Limb (tissue), 2 donors: ENCODE results near the gene RIC1.
"Not testable (repeated sequence)": the region's sequence is repeated elsewhere in the genome, so short reads cannot be mapped to it uniquely, and the experiment has no call there.

Experiments
- DNase-seq, 2 donors: peaks; one replicate each; pipeline ENCODE4 v3.0.0-alpha.2; 2016; ENCODE audit errors: extremely low spot score in 2 of 2

Gene RIC1

GRCh38 chr9:5628530-5629311, at the start of gene RIC1:
Gene RIC1 (plus strand): TSS chr9:5629107. CDS start chr9:5629310, 203 bp downstream.
- DNase-seq, result peak; percentile 90 to 93

GRCh38 chr9:5579881-5580280, 49.0 kb upstream of the RIC1 start:
- DNase-seq, result no peak

- DNase-seq, result no peak
Observed at GRCh38 chr9:5580650-5581049, 48.3 kb upstream of the RIC1 start.

- DNase-seq, result not testable (repeated sequence)
Observed at GRCh38 chr9:5581706-5582105, 47.2 kb upstream of the RIC1 start.

- DNase-seq, result no peak
Observed at GRCh38 chr9:5582835-5583195, 46.1 kb upstream of the RIC1 start.

- no peak for DNase-seq
Observed at GRCh38 chr9:5586391-5586802, 42.5 kb upstream of the RIC1 start.

GRCh38 chr9:5587024-5587423, 41.9 kb upstream of the RIC1 start:
- DNase-seq, result no peak

- DNase-seq, result no peak
Observed at GRCh38 chr9:5592231-5592630, 36.7 kb upstream of the RIC1 start.

- DNase-seq, result no peak
Observed at GRCh38 chr9:5592904-5593303, 36.0 kb upstream of the RIC1 start.

- no peak for DNase-seq
Observed at GRCh38 chr9:5593904-5594303, 35.0 kb upstream of the RIC1 start.

- DNase-seq, result no peak
Observed at GRCh38 chr9:5596173-5596572, 32.7 kb upstream of the RIC1 start.

GRCh38 chr9:5608298-5609225, 20.3 kb upstream of the RIC1 start:
- DNase-seq, result no peak

- no peak for DNase-seq
Observed at GRCh38 chr9:5609226-5609596, 19.7 kb upstream of the RIC1 start.

- DNase-seq, result no peak
Observed at GRCh38 chr9:5610491-5610890, 18.4 kb upstream of the RIC1 start.

- DNase-seq, result no peak
Observed at GRCh38 chr9:5611321-5612184, 17.4 kb upstream of the RIC1 start.

GRCh38 chr9:5612185-5612530, 16.7 kb upstream of the RIC1 start:
- no peak for DNase-seq

GRCh38 chr9:5614192-5614591, 14.7 kb upstream of the RIC1 start:
- DNase-seq, result no peak

- no peak for DNase-seq
Observed at GRCh38 chr9:5614985-5615384, 13.9 kb upstream of the RIC1 start.

- no peak for DNase-seq
Observed at GRCh38 chr9:5617749-5618148, 11.2 kb upstream of the RIC1 start.

- DNase-seq, result no peak
Observed at GRCh38 chr9:5620494-5620893, 8.4 kb upstream of the RIC1 start.

- no peak for DNase-seq
Observed at GRCh38 chr9:5621327-5621726, 7.6 kb upstream of the RIC1 start.

- no peak for DNase-seq
Observed at GRCh38 chr9:5622016-5622415, 6.9 kb upstream of the RIC1 start.
